HG02870 (cell line): Measurements from ENCODE around the gene CYSRT1.

Source experiments
- ATAC-seq: cut with Tn5 transposase; IDR thresholded peaks from one replicate; pipeline ENCODE4 v1.9.1; 2021; ENCODE audit warnings: mild to moderate bottlenecking, moderate library complexity; ENCODE audit not compliant: unreplicated experiment

The CYSRT1 gene

DNA sequence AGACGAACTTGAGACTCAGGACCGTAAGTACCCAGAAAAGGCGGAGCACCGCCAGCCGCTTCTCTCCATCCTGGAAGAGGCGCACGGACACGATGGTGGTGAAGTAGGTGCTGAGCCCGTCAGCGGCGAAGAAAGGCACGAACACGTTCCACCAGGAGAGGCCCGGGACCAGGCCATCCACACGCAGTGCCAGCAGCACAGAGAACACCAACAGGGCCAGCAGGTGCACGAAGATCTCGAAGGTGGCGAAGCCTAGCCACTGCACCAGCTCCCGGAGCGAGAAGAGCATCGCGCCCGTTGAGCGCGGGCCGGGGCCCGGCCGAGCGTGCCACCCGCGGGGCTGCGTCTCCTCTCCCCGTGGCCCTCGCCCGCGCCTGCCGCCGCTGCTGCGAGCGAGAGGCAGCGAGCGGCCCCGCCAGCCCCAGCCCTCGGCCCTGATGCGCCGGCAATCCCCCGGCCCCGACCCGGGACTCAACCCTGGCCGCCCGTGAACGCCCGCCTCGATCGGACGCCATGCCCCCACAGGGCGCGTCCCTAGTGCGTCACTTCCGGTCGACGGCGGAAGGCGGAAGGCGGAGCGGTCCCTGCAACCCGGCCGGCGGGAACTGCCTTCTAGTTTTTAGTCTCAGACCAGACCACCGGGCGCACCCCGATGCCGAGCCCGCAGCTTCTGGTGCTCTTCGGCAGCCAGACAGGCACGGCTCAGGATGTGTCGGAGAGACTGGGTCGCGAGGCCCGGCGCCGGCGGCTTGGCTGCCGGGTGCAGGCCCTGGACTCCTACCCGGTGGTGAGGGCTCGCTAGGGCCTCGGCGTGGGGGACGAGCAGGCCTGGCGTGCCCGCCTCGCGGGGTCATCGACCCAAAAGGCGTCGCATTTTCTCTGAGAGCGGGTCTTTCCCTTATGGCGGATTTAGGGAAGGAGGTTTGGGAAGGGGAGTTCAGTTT lies 19.6 kb upstream of the CYSRT1 start, which contains the start of the genes NDOR1 and TMEM203:
TSS of gene NDOR1 (plus strand) at position 575 of the 944 bp plus-strand sequence. CDS start at position 653, 78 bp downstream.
TSS of gene TMEM203 (minus strand) at position 523 of the 944 bp plus-strand sequence. CDS start at position 289, 234 bp downstream.
- ATAC-seq: no peak

- ATAC-seq: no peak
Observed at GRCh38 chr9:137206602-137207001, 18.4 kb upstream of the CYSRT1 start.

GRCh38 chr9:137211532-137211931 lies 13.4 kb upstream of the CYSRT1 start:
- no peak for ATAC-seq

GRCh38 chr9:137212520-137212919 lies 12.5 kb upstream of the CYSRT1 start:
- ATAC-seq: no peak

- no peak for ATAC-seq
Observed at GRCh38 chr9:137213160-137214060, 11.6 kb upstream of the CYSRT1 start.

DNA sequence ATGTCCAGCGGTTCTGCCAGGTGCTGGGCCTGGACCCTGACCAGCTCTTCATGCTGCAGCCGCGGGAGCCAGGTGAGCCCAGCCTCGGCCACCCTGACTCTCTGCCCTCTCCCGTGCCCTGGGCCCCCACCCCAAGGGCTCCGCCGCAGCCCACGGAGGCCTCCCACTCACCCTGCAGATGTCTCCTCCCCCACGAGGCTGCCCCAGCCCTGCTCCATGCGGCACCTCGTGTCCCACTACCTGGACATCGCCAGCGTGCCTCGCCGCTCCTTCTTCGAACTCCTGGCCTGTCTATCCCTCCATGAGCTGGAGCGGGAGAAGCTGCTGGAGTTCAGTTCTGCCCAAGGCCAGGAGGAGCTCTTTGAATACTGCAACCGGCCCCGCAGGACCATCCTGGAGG lies 10.4 kb upstream of the CYSRT1 start:
- ATAC-seq: no peak

DNA sequence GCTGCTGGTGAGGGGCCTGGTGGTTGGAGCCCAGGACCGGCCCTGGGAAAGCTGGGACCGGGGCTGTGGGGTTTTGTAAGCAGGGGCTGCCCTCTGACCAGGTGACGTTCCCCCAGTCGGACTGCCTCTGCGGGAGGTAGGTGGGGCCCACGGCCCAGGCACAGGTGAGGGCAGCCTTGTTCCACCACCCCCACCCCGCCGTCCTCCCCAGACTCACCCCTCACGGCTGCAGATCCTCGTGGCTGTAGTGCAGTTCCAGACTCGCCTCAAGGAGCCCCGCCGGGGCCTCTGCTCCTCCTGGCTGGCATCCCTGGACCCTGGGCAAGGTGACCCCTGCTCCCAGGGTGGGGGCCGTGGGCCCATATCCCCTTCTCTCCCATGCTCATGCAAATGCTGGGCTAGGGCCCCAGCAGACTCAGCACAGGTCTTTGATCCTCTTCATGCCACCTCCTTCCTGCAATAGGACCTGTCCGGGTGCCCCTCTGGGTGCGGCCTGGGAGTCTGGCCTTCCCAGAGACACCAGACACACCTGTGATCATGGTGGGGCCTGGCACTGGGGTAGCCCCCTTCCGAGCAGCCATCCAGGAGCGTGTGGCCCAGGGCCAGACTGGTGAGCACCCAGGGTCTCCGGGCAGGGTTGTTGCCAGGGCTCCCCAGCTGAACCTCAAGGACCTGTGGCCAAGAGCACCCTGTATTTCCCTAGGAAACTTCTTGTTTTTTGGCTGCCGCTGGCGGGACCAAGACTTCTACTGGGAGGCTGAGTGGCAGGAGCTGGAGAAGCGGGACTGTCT lies 9.6 kb upstream of the CYSRT1 start:
- no peak for ATAC-seq

GRCh38 chr9:137216188-137216965 lies 8.6 kb upstream of the CYSRT1 start:
- ATAC-seq: no peak

DNA sequence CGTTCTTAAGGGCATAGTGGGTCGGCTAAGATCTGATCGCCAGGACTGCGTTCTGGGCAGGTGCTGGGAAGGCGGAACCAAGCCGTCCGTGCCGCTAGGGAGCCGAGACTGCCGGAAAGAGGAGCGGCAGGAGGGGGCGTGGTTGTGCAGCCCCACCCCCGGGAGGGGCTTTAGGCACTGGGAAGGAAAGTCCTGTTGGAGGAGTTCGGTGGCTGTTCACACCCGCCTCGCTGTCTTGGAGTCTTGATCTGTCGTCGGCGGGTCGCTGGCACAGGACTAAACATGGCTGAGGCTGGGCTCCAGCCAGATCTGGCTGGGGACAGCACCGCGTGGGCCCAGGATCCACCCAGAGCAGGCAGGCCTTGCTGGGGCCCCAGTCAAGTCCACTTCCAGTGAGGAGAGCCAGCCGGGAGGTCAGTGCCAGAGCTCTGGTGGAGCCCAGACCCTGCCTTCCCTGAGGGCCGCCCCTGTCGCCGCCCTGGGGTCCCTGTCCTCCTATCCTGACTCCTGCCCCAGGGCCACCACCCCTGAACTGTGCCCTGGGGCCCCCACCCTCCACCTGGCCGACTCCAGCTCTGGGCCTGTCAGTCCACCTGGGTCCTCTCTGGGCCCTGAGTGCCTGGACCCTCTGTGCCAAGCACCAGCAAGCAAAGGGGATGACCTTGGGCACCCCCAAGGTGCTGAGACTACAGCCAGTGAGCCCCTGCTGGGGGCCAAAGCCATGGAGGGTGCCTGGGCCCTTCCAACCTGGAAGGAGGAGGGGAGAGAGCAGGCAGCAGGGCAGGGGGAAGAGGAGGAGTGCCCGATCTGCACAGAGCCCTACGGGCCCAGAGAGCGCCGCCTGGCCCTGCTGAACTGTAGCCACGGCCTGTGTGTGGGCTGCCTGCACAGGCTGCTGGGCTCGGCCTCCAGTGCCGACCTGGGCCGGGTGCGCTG lies 7.4 kb upstream of the CYSRT1 start:
- ATAC-seq: no peak

DNA sequence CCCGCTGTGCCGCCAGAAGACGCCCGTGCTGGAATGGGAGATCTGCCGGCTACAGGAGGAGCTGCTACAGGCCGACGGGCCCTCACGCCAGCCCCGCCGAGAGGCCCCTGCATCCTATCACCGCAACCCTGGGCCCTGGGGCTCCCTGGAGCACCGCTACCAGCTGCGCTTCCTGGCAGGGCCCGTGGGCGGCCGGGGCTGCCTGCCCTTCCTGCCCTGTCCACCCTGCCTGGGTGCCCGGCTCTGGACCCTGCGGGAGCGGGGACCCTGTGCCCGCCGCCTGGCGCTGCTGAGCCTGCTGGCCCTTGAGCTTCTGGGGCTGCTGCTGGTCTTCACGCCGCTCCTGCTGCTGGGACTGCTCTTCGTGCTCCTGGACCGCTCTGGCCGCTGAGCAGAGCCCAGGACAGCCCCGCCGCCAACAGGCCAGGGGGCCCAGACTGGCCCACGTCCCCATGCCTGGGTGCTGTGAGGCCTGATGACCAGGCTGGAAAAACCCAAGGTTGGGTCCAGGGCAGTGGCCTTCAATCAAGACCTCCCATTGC lies 6.7 kb upstream of the CYSRT1 start:
- ATAC-seq: no peak

DNA sequence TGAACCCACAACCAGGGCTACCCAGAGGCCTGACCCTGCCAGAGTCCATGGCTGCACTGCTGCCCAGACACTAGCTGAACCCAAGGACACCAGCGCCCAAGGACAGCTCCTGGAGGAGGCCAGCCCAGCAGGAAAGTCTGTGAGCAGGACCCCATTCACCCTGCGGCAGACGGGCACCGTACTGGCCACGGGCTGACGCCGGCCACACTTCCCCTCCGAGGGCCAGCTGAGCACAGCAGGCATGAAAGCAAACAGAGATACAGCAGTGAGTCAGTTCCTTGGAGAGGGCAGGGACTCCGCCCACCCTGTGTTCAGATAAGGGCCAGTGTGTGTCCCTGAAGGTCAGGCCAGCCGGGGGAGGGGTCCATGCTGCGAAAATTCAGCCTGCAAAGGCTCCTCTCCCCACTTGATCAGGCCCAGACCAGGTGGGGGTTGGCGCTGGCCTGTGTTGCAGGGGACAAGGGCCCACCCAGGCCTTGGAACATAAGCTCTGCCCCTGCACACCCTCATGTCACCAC lies 6.2 kb upstream of the CYSRT1 start:
- no peak for ATAC-seq

GRCh38 chr9:137219757-137220316 lies 5.1 kb upstream of the CYSRT1 start:
- no peak for ATAC-seq

DNA sequence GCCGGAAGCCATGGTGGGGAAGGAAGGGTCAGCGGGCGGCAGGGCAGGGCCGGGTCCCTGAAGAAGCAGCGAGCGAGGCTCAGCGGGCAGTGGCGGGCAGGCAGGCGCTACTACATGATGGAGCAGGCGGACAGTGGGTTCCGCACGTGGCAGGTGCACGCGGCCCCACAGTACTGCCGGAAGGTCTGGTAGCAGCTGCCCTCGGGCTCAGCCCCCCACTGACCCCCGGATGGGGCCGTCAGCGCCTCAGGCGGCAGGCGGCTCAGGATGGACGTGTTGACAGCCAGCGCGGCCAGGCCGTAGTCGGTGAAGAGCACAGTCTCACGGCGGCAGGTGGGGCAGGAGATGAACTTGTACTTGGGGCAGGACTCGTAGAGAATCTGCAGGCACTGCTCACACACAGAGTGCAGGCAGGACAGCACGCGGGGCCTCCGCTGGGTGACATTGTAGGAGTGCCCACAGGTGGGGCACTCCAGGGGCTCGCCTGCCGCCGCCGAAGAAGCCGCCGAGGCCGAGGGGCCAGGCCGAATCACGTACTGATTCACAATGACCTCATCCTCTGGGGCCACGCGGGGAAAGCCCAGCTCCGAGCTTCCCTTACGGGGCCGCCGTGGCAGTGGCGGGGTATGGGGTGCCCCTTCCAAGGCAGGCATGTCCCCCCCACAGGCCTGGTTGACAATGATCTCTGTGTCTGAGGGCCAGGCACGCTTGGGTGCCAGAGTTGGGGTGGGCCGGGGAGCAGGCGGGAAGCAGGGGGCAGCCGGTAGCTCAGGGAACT lies 4.5 kb upstream of the CYSRT1 start:
- ATAC-seq: no peak

DNA sequence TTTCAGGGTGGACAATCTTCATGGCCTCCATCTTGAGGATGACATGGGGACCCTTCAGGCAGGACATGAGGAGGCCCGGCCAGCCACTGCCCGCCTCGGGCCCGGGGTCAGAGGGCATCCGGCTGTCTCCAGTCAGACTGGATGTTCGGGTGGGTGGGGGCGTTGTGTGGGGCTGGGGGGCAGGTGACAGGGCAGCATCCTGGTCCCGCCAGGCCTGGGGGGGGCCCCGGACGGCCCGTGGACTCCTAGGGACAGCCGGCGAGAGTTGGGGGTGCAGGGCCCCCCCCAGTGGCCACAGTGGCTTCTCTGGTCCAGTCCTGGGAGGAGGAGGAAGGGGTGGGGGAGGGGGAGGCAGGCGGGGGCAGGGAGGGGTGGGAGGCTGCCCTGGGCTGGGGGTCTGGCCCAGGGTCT lies 3.9 kb upstream of the CYSRT1 start:
- no peak for ATAC-seq

DNA sequence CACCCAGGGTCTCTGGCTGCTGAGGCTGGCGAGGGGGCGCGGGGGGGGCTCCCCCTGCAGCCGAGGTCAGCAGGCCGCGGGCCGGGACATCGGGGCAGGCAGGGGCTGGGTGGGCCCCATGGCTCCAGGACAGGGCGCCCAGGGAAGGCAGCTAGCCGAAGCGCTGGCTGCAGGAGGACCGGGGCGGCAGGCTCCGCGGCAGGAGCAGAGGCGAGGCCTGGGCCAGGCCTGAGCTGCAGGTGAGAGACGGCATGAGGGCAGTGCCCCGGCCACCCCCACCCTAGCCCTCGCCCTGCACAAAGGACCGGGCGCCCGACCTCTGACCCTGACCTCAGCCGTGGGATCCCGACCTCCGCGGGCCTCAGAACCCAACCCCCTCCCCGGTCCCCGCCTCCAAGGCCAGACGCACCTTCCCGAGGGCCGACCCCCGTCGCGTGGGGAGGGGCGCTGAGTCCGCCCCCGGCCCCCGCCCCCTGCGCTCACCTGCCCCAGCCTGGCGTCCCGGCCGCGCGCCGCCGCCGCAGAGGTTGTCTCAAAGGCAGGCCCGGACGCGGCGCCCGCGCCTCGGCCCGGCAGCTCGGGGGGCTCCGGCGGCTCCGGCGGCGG lies 3.4 kb upstream of the CYSRT1 start:
- ATAC-seq: no peak

DNA sequence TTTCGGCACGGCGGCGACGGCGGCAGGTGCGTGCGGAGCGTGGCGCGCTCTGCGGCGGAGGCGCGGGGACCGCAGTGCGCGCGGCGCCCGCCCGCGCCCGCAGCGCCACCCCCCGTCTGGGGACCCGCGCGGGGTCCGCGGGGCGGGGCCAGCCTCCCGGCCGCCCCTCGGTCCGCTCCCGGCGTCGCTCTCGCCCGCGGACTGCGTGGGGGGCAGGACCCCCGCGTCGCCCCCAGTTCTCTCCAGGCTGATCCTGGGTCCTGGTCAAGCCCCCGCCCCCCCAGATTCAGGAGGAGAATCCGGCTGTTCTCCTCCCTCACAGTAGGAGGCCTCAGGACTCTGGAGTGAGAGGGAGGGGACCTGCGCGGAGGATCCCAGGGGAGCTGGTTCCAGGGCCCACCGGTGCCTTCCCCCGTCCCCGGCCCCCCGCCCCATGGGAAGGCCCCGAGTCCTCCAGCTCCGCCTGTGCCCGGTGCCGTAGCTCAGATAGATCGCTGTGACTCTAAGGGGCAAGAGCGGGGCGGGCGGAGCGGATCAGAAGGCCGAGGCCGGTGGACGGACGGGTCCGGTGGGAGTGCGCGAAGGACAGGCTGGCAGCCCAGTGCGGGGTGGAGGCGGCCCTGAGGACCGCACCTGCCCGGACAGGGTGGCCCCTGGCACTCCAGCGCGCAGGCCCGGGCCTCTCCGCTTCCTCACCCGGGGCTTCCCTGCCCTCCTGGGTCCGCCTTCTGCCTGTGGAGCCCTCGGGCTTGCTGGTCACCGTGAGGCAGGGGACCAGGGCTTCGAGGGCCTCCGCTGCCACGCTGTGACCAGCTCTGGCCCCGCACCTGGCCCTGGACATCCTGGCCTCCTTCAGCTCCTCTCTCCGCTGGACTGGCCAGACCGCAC lies 2.5 kb upstream of the CYSRT1 start, which contains the start of gene RNF208:
TSS of gene RNF208 (minus strand) at position 51 of the 888 bp plus-strand sequence. CDS start 1,028 bp downstream, outside the sequence.
- ATAC-seq: no peak
